HG03159 (cell line): ENCODE data around the gene GUCY1A2.
"Not testable (repeated sequence)": the region's sequence is repeated elsewhere in the genome, so short reads cannot be mapped to it uniquely, and the experiment has no call there.

ENCODE experiments used
- ATAC-seq: cut with Tn5 transposase; IDR thresholded peaks from one replicate; pipeline ENCODE4 v1.9.1; 2021; ENCODE audit warnings: mild to moderate bottlenecking, moderate library complexity; ENCODE audit not compliant: unreplicated experiment

Gene GUCY1A2, protein sequence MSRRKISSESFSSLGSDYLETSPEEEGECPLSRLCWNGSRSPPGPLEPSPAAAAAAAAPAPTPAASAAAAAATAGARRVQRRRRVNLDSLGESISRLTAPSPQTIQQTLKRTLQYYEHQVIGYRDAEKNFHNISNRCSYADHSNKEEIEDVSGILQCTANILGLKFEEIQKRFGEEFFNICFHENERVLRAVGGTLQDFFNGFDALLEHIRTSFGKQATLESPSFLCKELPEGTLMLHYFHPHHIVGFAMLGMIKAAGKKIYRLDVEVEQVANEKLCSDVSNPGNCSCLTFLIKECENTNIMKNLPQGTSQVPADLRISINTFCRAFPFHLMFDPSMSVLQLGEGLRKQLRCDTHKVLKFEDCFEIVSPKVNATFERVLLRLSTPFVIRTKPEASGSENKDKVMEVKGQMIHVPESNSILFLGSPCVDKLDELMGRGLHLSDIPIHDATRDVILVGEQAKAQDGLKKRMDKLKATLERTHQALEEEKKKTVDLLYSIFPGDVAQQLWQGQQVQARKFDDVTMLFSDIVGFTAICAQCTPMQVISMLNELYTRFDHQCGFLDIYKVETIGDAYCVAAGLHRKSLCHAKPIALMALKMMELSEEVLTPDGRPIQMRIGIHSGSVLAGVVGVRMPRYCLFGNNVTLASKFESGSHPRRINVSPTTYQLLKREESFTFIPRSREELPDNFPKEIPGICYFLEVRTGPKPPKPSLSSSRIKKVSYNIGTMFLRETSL

DNA sequence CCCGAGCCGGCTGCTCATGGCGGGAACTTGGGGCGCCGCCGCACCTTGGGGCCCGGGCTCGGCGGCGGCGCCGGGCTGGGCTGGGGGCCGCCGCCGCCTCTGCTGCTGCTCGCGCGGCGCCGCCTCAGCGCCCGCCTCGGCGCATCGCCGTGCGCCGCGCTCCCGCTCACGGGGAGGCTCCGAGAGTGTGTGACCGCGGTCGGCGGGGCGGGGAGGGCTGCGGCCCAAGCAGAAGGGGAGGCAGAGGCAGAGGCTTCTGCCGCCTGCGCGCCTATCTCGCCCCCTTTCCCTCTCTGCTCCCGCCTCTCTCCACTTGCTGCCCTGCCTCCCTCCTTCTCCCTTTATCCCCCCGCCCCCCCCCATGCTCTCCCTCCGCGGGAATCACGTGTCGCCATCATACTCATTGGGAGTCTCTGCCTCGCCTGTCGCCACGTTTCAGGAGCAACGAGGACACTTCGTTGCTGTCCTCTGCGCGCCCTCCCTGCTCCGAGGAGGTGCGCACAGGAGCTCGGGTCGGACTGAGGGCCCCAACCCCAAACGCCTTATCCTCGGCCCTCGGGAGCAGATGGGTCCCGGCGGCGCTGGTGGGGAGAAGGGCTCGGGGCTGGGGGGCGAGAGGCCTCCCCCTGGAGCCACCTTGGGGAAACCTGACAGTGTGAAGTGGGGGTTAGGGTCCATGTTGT is at the start of gene GUCY1A2:
GUCY1A2 (minus strand) TSS at position 258 of the 683 bp plus-strand sequence. CDS start 421 bp downstream, outside the sequence.
- ATAC-seq, result peak; percentile 38

DNA sequence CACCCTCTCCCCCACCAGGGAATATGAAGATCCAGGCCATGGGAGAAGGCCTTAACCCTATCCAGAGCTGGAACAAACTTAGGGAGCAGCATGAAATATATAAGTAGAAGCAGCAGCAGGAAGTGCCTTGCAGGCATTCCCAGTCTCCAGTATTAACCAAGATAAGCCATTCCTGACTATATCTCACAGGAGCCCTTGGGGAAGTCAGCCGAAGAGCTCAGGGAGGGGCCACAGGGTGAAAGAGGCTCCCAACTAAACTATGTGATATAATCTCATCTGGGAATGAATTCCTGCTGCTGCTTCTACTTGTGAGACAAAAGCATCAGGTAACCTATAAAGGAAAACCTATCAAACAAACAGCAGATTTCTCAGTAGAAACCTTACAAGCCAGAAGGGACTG is 36.1 kb upstream of the GUCY1A2 start:
- no peak for ATAC-seq

DNA sequence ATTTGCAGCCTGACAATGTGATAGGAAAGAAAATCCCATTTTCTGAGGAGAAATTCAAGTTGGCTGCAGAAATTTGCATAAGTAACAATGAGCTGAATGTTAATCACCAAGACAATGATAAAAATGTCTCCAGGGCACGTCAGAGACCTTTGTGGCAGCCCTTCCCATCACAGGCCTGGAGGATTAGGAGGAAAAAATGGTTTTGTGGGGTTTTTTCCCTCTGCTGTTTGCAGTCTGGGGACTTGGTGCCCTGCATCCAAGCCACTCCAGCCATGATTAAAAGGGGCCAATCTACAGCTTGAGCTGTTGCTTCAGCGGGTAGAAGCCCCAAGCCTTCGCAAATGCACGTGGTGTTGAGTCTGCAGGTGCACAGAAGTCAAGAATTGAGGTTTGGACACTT is 33.1 kb upstream of the GUCY1A2 start:
- not testable (repeated sequence) for ATAC-seq

DNA sequence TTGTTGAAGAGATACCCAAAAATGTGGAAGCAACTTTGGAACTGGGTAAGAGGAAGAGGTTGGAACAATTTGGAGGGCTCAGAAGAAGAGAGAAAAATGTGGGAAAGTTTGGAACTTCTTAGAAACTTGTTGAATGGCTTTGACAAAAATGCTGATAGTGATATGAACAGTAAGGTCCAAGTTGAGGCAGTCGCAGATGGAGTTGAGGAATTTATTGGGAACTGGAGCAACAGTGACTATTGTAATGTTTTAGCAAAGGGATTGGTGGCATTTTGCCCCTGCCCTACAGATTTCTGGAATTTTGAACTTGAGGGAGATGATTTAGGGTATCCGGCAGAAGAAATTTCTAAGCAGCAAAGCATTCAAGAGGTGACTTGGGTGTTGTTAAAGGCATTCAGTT is 32.6 kb upstream of the GUCY1A2 start:
- ATAC-seq, result not testable (repeated sequence)

DNA sequence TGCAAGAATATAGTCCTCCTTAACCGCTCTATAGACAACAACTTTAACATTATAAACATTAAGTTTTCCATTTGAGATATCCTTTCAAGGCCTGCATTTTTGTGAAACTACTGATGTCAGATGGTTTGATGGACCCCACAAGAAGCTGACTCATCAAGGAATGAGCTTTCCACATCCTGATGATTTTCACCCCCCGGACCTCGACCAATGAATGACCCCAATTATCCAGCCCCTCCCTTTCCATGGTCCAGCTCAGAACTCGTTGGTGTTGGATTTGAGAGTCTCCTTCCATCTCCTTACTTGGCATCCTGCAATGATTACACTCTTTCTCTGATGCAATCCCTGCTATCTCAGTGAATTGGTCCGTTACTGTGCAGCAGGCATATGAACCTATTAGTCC is 31.8 kb upstream of the GUCY1A2 start:
- ATAC-seq, result no peak

DNA sequence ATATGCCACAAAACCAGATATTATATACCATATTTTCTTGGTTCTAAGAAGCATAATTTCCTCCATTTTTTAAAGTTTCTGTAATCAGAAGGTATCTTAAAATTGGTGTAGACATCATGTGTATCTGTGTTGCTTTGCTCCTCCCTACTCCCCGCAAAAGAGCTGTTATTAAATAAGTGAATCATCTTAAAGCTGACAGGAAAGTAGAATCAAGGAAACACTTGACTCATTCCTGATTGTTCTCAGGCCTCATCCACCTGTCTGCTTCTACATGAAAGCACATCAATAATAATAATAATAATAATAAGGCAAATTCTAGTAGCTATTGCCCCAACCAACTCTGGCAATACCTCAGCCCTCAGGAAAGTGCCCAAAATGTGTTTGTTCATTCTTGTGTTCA is 26.2 kb upstream of the GUCY1A2 start:
- ATAC-seq, result no peak

DNA sequence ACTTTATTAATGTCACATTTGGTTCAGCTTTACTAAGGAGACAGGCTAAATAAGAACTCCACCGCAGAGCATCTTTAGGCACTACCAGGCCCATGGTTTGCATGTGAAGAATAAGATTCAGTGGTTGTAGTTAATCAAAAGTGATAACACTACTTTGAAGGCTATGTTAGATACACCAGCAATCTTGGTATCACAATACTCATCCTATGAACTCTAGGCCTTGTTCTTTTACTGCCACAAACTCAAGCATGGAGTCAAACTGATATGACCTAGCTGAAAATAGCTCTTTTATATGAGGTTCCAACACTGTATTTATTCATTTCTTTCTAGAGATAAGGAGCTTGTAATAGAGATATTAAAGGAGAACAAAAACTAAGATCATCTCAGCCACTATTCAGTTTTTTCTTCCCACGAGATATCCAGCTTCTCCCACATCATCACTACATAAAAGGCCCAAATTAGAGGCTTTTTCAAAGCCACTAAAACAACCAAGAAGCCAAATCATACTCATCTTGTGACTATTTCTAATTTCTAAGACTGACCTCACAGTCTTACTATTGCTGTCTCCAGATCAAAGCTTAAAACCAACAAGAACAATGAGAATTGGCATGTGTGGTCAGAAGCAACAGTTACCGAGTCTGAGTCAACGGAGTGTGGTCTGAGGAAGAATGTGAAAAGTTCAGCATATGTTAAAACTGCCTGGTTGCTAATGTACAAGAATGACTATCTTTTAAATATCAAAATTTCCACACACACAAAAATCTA is 25.1 kb upstream of the GUCY1A2 start:
- peak; percentile 78 for ATAC-seq

DNA sequence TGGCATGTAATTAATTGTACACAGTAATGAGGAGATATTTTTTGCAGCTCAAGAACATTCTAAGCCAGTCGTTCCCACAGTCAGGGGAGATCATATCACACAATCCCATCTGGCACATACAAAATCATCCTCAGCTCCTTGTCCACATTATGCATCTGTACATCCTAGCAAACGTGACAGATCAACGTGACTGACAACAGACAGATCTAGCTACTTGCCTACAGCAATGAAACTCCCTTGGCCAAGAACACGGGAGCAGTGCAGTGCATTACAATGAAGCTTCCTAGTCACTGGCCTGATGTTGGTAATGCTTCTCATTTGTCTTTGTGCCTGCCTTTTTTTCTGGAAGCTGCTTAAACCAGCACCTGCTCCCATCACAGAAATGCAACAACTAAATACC is 24.5 kb upstream of the GUCY1A2 start:
- no peak for ATAC-seq

DNA sequence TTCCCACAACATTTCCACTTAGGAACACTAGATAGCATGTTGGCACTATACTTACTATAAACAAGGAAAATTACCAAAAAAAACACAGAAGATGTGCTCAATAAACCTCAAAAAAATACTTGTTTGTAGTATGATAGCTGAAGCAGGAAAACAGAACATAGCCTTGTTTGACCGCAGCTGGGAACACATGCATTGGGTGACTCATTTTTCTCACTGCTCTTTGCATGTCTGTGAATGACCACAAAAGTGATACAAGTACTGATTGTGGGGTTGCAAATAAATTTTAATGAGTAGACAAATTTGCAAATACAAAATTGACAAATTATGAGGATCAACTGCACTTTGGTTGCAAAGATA is 22.8 kb upstream of the GUCY1A2 start:
- ATAC-seq, result no peak

DNA sequence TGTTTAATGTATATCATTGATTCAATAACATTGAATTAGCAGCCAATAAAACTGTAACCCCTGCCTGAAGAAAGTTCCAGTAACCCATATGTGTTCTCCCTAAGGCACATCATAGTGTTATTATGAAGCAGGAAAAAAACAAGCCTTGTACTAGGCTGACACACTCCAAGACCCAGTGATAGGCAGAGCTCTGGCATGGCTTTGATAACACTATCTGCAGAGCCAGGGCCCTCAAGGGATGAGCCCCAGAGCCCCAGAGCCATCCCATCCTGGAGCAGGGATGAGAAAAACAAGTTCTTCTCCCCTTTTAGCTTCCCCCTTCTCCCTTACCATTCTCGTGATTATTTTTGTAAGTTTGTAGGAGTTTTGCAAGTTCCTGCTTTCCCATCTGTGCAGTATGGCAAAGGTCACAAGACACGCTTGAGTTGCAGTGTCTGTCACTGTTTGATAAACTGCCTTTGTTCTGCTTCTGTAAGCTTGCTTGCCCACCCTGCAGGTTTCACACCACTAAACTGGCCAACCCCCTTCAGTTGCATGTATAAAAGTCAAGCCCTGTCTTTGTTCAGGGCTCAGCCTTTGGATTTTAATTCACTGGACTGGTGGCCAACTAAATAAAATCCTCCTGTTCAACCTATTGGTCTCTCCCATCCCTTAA is 22.3 kb upstream of the GUCY1A2 start:
- ATAC-seq, result no peak

DNA sequence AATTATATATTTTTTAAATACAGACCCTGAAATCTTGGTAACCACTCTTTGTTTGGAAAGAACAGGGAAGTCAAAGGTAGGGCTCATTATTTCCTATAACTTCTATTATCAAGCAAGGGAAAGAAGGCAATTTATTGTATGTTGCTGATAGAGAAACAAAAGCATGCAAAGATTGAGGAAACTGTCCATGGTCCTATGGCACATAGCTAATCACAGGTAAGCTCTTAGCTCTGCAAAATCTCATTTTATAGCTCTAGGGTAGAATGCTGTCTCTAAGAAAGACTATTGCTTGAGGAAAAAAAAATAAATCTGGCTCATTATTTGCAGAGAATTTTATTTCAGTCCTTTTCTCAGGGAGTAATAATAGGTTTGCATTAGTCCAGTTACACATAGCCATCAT is 7.4 kb upstream of the GUCY1A2 start:
- ATAC-seq, result no peak

DNA sequence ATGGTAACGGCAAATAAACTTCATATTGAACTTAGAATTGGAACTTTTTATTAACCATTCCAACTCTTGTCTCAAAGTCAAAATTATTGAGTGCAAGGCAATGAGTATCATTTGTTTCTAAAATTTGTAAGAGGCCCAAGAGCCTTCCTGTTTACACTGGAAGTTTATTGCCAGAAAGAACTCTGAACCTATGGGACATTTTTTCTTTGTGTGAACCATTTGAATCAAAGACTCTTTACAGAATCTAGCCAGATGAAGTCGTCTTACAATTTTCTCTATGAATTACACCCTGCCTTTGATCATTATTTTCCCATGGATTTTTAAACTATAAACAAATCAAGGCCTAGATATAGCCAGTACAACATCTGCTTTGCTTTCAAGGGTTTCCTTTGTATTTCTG is 2.3 kb upstream of the GUCY1A2 start:
- ATAC-seq, result no peak

DNA sequence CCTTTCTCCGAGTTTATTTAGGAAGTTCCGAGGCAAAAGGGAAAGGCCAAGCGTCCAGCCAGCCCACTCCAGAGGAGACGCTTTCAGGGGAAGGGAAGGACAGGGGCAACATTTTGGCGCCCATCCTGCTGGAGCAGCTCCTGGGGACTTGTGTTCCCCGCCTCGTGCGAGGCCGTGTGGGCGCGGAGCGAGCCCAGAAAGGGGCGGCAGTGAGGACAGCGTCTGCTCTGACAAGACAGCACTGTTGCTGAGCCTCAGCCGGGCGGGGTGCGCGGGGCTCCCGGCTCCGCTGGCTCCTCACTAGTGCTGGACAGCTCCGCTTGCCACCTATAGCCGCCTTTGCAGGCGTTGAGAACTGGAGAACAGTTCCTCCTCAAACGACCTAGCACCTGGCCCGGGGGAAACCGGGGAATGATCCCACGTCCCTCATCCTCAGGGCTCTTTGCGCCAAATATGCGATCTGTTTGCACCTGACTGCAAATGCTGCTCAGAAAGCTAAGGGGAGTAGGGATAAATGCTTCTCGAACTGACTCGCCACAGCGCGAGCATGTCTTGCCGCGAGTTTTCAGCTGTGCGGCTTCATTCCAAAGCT is 722 bp upstream of the GUCY1A2 start:
- ATAC-seq, result peak; percentile 38

DNA sequence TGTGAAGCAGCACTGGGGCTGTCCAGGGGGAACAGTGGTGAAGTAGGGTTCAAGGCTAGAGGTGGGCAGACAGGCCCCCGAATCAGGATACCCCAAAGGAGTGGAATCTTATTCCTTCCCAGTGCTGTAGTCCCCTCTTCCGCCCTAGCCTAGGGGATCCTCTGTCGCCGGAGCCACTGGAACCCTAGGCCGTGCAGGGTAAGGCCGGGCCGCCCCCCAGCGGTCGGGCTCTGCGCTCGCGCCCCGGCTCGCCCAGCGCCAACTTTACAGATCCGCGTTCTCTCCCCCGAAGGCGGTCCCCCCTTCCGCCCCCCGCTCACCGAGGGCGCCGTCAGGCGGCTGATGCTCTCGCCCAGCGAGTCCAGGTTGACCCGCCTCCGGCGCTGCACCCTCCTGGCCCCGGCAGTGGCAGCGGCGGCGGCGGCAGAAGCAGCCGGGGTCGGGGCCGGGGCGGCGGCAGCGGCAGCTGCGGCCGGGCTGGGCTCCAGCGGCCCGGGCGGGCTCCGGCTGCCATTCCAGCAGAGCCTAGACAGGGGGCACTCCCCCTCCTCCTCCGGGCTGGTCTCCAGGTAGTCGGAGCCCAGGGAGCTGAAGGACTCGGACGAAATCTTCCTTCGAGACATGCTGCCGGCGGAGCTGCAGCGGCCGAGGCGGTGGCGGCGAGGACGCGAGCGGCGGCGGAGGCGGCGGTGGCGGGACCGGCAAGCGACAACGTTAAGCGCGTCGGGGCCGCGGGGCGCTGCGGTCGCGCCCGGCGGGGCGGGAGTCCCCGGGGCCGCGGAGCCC is 650 bp downstream of the GUCY1A2 start:
- peak; percentile 67 for ATAC-seq

DNA sequence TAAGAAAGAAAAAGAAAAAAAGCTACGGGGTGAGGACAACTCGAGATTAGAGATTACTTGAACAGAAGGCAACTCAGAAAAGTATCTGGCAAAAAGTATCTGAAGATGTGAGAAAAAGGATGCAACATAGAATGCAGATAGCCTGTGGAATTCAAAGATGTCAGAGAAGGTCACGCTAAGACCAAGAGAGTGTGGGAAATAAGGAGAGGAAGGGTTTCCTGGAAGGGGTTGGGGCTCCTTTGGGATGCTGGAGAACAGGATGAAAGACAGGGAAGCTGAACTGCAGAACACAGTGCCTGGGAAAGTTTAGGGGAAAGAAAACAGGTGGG is 1.2 kb downstream of the GUCY1A2 start:
- ATAC-seq, result no peak

DNA sequence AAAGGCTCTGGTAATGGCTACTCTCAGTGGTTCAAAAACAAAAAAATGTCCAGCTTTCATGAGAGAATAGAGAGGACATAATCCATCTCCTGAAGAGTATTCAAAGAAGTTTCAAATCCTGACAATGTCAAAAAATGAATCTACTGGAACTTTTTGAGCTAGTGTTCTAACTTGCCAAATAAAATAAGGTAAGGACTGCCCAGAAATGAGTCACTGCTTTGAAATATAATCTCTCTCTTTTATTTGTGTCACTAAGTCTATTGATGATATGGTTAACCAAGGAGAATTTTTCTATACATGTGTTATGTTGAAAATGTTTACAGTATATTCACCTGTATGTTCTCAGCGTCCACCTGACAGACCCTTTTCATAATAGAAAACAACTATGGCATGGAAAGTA is 3.4 kb downstream of the GUCY1A2 start:
- ATAC-seq, result no peak

DNA sequence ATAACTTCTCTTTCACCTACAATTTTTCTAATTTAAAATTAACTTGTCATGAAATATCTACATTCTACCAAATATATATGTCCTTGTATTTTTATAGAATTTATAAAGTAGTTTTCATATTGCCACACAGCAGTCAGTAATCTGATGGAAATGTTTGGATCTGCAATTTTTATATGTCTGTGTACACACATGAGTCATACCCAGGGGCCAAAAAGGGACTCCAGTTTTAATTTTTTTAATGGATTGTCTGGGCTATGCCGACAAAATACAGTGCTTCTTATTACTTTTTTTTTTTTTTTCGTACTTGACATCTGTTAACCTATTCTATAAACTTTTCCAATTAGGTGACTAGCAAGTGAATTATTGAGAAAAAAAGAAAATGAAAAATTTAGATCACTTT is 6.3 kb downstream of the GUCY1A2 start:
- no peak for ATAC-seq

DNA sequence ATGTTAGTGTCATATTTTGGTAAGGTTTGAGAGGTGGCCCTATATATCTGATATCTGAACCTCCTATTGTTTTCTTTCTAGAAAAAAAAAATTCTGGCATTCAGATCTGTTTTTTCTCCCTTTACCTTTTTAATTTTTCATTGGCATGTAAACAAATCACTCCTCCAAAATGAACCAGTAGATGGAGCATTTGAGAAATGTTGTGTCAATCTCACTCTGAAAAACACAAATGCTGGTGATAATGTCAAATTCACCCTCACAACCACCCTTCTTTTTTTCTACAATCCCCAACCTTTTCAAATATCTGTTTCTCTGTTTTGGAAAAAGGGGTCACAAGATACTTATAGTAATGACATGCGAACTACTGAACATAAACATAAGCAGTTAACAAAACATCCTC is 9.1 kb downstream of the GUCY1A2 start:
- no peak for ATAC-seq

DNA sequence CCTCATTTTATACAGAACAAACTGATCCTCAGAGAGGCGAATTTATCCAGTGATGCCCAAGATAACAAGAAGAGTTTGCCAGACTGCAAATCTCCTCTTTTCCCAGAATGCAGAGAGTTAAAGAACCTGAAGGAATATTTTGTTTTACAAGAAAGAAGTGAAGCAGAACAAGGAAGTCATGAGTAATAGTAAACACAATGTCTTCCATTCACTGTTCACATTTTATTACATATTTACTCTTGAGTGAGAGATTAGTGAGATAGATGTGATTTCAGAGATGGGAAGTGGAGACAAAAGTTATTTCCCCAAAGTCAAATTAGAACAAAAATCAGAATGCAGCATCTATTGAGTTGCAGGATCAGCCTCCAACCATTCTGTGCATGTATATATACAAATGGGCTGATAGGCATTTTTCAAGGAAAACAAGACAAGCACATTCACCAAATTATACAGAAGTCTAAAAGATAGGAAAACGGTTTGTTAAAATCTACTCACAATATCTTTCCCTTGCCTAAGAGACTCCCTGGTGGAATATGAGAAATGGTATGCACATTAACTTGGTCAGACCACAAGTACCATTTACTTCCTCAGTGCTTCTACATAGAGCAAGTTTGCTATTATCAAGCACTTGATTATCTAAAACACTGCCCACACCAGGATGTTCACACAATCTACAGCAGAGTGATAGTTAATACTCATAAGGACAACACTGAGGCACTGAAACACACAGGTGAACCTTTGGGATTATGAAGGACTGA is 12.0 kb downstream of the GUCY1A2 start:
- ATAC-seq, result no peak
